GM18520 (cell line): Measurements from ENCODE around the gene UQCC5.

ENCODE experiments used
- ATAC-seq: cut with Tn5 transposase; IDR thresholded peaks from one replicate; pipeline ENCODE4 v1.9.1; 2021; ENCODE audit not compliant: unreplicated experiment

The UQCC5 gene

DNA sequence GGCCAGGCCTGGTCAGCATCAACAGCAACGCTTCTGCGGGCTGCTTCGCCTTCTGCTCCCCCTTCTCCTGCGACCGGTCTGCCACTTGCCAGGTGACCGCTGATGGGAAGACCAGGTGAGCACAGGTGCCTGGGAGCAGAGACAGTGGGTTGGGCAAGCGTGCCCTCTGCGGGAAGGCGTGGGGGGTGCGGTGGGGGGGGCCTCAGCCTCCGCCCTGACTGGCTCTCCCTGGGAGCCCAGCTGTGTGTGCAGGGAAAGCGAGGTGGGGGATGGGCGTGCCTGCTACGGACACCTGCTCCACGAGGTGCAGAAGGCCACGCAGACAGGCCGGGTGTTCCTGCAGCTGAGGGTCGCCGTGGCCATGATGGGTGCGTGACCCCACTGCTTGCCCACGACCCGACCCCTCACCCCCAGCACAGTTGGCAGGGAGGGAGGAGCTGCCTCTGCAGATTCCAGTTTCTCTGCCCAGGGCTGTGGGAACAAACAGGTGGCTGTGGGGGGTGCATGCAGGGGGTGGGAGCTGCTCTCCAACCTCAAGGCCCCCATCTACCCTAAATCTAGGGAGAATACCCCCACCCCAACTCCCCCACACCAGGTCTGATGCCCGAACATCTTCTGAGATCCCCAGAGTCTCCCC lies 32.5 kb upstream of the UQCC5 start:
- no peak for ATAC-seq

DNA sequence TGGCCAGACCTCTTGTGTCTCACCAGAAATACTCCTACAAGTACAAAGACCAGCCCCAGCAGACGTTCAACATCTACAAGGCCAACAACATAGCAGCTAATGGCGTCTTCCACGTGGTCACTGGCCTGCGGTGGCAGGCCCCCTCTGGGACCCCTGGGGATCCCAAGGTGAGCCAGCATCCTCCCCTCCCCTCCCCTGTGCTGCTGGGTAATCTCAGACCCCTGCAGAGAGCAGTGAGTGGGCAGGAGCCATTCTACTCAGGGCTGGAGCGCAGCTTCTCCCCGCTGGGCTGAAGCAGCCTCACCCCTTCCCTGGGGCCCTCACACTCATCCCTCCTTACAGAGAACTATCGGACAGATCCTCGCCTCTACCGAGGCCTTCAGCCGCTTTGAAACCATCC lies 31.4 kb upstream of the UQCC5 start:
- ATAC-seq = no peak

DNA sequence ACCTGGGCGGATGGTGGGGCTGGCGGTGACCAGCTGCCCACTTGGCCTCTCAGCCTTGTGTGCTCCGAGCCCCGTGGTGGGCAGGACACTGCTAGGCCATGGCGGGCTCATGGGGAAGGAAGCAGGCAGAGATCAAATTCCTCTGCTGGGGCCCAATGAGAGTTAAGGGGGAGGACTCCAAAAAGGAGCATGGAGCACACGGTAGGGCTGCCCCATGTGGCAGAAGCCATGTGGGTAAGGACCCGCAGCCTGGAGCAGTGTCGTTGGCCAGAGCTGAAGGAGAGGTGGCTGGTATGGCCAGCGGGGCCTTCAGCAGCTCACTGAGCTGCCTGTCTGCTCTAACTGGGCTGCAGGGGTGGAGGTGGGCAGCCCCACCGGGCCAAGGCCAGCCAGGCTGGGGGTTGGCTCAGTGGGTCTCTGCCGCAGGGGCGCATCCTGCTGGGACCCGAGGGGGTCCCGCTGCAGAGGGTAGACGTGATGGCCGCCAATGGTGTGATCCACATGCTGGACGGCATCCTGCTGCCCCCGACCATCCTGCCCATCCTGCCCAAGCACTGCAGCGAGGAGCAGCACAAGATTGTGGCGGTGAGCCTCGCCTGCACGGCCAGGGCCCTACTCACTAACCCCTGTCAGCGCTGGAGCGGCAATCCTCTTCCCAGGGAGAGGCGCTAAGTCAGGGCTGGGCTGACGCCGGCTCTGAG lies 30.0 kb upstream of the UQCC5 start:
- ATAC-seq = no peak

DNA sequence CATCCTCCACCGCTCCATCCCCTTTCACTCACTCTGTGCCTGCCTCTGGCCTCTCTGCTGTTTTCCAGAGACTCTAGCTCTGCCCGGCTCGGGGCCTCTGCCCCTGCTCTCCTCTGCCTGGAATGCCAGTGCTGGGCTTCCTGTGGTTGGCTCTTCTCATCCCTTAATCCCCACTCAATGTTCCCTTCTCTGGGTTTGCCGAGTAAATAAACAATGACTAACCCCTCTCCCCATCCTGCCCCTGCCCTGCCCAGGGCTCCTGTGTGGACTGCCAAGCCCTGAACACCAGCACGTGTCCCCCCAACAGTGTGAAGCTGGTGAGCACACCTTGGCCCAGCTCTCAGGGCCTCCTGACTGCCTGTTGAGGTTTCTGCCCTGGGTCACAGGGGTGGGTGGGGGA lies 29.0 kb upstream of the UQCC5 start:
- ATAC-seq = no peak

DNA sequence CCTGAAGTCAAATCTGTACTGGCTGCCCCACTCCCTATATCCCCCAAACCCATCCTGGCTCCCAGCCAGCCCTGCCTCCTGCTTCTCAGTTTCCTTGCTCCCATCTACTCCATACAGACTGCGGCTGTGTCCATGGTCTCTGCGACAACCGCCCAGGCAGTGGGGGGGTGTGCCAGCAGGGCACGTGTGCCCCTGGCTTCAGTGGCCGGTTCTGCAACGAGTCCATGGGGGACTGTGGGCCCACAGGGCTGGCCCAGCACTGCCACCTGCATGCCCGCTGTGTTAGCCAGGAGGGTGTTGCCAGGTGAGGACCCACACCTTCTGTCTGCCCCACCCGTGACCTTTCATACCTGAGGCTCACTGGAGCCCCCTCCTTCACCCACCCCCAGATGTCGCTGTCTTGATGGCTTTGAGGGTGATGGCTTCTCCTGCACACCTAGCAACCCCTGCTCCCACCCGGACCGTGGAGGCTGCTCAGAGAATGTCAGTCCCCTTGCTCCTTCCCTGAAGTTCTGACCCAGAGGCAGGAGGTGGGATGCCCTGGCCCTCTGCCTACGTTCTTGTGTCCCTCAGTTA lies 26.6 kb upstream of the UQCC5 start:
- ATAC-seq = no peak

DNA sequence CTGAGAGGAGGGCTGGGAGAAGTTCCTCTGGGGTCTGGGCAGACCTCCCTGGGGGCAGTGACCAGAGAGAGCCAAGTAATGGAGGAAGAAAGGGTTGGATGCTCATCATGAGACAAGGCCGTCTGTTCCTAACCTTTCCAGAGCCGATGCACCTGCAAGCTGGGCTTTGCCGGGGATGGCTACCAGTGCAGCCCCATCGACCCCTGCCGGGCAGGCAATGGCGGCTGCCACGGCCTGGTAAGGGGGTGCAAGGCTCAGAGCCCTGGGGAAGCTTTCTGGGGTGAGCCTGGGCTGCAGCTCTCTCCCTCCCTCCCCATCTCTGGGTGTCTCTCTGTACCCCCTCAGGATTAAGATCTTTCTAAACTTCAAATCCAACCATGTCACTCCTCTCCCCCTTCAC lies 24.9 kb upstream of the UQCC5 start:
- ATAC-seq = no peak

DNA sequence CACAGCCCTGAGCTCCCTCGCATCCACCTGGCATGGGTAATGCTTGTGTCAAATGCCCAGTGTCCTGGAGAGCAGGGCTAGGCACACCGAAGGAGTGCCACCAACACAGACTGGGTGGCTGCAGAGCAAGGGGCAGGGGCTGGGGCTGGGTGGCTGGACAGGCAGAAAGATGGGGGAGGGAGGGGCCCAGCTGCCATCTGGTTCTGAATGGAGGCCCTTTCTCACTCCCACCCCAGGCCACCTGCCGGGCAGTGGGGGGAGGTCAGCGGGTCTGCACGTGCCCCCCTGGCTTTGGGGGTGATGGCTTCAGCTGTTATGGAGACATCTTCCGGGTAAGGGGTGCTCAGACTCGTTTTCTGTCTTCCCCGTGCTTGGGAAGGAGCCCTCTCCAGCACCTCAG lies 24.3 kb upstream of the UQCC5 start:
- ATAC-seq = no peak

DNA sequence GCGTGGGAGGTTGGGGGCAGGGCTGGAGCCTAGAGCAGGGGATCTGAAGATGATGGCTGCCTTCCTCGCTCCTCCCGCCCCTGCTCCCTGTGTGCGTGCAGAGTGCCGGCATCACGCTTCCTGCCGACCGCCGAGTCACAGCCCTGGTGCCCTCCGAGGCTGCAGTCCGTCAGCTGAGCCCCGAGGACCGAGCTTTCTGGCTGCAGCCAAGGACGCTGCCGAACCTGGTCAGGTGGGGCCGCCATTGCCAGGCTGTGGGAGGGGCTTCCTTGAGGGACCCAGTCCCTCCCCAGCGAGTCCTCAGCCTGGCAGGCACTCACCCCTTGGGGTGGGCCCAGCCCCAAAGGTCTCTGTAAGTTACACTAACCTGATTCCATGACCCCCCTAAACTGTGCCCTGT lies 23.7 kb upstream of the UQCC5 start:
- ATAC-seq = no peak

DNA sequence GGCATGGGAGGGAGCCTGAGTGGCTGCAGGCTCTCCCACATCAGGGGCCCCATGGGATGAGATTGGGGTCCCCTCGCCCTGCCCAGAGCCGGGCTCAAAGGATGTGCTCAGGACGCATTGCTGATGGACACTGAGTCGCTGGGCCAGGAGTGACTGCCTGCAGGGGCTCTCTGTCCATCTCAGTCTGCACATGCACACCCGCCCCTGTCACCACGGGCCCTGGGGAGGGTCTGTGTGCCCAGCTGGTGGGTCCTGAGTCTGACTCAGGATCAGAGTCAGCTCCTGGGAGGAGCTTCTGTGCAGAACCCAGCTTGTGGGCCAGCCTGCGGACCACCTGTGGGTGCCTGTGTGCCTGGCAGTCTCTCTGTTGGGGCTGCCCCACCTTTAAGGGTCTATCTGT lies 23.1 kb upstream of the UQCC5 start:
- ATAC-seq = no peak

DNA sequence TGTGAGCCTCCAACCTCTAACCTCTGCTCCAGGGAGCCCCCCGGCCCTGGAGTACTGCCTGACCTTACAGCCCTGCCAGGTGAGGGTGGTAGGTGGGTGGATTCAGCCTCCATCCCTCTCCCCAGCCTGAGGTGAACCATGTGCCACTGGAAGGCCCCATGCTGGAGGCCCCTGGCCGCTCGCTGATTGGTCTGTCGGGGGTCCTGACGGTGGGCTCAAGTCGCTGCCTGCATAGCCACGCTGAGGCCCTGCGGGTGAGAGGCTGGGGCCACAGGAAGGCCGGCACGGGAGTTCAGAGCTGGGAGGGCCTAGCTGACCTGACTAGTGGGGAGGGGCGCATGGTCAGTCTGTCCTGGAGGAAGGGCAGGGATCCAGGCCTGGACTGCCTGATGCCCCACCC lies 21.8 kb upstream of the UQCC5 start:
- ATAC-seq = no peak

DNA sequence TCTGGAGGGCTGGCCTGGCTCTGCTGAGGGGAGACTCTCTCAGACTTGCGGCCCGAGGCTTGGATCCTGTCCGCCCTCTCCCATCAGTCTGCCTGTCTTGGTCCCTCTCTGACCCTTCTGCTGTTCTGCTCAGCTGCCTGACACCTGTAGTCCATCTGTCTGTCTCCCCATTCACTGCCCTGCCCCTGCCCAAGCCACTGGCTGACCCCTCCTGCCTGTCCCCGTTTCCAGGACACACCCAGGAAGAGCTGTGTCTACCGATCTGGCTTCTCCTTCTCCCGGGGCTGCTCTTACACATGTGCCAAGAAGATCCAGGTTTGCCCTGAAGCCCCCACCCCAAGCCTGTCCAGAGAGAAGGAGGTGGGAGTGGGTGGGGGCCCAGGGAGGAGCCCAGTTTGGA lies 21.2 kb upstream of the UQCC5 start:
- no peak for ATAC-seq

DNA sequence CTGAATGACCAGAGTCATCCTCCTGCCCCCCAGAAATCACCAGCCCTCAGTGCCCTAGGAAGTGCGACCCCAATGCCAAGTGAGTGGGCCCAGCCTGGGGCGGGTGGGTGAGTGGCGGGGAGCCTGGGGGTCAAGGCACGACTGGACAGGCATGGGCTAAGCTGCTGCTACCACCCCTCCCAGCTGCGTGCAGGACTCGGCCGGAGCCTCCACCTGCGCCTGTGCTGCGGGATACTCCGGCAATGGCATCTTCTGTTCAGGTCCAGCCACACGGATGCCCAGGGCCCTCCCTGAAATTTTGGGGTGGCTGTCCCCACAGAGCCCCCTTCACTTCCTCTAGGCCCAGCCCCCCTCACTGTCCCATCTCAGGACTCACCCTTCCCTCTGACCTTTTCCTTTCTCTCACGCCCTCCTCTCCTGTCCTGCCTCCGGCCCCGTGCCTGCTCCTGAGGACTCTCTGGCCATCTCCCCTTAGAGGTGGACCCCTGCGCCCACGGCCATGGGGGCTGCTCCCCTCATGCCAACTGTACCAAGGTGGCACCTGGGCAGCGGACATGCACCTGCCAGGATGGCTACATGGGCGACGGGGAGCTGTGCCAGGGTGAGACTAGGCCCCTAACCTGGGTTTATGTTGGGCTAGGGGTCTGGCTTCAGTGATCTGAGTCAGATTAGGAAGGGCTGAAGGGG lies 19.8 kb upstream of the UQCC5 start:
- no peak for ATAC-seq

DNA sequence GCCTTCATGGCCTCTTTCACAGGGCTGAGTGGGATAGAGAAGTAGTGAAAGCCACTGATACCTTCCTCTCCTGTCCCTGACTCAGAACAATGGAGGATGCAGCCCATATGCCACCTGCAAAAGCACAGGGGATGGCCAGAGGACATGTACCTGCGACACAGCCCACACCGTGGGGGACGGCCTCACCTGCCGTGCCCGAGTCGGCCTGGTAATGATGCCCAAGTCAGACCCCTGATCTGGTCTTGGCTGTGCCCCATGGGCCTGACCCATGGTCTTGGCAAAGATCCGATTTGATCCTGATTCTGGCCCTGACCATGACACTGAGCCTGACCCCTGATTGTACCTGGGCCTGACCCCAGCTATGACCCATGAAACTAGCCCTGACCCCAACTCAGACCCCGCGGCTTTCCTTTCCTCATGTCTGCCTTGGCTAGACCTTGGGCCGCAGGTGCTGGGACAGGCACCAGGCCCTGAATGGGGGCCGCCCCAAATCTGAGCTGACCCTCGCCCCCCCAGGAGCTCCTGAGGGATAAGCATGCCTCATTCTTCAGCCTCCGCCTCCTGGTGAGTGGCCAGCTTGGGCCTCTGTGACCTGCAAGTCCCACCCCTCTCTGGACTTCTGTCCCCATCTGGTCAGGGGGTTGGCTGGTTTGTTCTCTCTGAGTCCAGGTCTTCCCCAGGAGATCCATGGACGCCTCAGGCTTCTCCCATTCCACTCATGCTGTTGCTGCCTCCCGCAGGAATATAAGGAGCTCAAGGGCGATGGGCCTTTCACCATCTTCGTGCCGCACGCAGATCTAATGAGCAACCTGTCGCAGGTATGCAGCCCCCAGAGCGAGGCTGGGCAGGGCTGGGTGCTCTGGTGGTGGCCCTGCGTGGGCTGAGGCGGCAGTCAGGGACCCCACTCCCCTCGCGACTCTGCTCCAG lies 18.3 kb upstream of the UQCC5 start:
- no peak for ATAC-seq

DNA sequence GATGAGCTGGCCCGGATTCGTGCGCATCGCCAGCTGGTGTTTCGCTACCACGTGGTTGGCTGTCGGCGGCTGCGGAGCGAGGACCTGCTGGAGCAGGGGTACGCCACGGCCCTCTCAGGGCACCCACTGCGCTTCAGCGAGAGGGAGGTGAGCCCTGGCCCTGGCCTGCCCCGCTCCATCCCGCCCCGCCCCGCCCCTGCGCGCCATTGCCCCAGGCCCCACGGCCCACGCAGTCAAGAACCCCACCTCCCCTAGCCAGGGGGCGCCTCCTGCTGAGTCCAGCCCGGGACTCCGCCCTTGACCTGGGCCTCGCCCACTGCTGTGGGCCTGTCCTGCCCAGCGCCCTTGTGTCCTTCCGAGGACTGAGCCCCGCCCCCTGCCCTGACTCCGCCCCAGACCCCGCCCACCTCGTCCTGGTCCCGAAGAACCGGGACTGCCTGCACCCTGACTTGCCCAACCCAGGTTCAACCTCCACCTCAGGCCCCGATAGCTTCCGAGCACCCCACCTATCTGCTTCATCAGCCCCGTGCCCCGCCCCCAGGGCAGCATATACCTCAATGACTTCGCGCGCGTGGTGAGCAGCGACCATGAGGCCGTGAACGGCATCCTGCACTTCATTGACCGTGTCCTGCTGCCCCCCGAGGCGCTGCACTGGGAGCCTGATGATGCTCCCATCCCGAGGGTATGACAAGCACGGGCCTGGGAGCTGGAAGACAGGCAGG lies 17.5 kb upstream of the UQCC5 start:
- no peak for ATAC-seq

DNA sequence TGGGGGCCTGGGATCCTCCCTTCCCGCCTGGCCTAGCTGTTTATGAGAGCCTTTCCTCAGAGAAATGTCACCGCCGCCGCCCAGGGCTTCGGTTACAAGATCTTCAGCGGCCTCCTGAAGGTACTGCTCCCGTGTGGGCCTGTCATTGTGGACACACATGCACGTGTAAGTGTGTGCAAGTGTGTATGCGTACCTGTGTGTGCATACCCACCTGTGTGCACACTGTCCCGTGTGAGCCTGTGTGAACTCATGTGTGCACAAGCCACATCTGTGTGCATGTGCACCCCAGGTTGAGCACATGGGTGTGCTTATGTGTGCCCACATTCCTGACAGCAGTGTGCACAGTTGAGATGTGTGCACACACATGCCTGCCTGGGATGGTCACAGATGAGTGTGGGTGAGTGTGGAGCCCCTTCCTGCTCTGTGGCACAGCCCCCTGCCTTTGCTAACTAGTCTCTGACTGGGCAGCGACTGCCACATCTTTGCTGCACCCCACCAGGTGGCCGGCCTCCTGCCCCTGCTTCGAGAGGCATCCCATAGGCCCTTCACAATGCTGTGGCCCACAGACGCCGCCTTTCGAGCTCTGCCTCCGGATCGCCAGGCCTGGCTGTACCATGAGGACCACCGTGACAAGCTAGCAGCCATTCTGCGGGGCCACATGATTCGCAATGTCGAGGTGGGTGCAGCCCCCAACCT lies 16.8 kb upstream of the UQCC5 start:
- no peak for ATAC-seq

DNA sequence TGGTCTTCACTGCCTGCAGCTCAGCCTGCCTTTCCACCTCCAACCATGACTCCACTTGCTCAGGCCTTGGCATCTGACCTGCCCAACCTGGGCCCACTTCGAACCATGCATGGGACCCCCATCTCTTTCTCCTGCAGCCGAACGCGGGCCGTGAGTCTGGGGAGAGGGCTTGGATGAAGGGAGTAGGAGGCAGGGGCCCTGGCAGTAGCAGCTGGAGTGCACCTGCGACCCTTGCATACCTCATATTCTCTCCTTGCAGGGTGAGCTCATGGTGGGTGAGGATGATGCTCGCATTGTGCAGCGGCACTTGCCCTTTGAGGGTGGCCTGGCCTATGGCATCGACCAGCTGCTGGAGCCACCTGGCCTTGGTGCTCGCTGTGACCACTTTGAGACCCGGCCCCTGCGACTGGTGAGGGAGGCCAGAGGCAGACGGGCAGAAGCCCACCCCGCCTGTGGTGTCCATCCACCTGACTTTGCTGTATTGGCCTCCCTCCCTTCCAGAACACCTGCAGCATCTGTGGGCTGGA lies 16.2 kb upstream of the UQCC5 start:
- no peak for ATAC-seq

DNA sequence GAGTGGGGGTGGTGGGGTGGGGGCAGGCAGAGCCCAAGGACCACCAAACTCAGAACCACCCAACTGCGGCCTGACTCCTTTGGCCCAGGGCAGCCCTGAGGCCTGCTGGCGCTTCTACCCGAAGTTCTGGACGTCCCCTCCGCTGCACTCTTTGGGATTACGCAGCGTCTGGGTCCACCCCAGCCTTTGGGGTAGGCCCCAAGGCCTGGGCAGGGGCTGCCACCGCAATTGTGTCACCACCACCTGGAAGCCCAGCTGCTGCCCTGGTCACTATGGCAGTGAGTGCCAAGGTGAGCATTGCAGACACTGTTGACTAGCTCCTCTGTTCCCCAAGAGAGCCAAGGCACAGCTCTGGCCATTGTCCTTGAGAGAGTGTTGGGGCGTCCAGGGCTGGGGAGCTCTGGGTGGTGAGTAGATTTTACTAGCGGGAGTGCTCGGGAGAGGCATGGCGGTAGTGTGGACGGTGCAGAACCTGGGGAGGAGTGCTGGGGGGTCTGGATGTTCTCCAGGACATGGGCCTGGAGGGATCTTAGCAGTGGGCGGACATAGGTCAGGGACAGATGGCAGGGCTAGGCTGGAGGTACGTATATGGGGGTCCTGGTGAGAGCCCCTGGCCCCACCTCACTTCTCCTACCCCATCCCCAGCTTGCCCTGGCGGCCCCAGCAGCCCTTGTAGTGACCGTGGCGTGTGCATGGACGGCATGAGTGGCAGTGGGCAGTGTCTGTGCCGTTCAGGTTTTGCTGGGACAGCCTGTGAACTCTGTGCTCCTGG lies 15.5 kb upstream of the UQCC5 start:
- no peak for ATAC-seq

DNA sequence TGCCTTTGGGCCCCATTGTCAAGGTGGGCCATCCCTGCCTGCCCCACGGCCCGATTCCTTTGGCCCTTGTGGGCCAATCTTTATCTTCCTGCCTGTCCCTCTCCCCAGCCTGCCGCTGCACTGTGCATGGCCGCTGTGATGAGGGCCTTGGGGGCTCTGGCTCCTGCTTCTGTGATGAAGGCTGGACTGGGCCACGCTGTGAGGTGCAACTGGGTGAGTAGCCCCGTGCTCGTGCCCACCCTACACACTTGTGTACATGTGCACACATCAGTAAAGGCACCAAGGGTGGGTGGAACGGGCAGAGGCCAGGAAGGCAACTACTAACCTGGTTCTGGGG lies 14.9 kb upstream of the UQCC5 start:
- ATAC-seq = no peak
